Activated gamma-delta T cell treated with Interleukin-2 at 50 U/mL for 16 hours (primary cell): ENCODE results near the gene PTGR3.

Source experiments
- DNase-seq: peaks from one replicate; pipeline ENCODE4 v3.0.0-alpha.2; 2020

Gene PTGR3

DNA sequence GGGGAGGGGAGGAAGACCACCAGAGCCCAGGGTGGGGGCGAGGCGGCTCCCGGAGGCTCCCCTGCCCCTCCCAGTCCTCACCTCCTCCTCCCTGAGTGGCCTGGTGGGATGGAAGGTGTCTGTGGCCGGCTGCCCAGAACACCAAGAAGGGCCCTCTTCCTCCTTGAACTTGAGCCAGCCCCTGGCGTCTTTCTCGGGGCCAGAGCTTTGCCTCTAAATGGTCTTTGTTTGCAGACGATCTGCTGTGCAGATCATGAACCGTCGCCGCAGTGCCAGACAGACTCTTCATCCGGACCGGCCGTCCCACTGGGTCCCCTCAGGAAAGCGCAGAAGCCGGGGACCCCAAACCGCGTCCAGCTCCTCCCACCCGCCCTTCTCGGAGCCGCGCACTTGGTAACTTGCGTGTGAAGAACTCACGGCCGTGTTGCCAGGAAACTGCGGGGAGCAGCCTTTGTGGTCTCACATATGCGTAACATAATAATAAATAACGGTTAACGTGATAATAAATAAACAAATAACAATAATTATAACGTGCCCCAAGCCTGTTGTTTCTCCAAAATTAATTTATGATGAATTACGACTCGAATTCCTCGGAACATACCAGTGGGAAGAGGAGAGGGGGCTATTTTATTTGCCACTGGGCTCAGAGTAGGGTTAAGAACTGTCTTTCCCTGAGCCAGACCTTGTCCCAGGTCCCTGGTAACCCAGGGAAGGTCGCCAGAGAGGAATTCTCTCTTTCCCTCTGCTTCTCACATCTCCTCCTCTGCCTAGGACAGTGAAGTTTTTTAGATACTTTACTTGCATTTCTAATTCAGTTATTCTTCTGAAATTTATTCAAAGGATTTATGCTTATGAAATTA is 41.0 kb downstream of the PTGR3 start:
- no peak for DNase-seq

DNA sequence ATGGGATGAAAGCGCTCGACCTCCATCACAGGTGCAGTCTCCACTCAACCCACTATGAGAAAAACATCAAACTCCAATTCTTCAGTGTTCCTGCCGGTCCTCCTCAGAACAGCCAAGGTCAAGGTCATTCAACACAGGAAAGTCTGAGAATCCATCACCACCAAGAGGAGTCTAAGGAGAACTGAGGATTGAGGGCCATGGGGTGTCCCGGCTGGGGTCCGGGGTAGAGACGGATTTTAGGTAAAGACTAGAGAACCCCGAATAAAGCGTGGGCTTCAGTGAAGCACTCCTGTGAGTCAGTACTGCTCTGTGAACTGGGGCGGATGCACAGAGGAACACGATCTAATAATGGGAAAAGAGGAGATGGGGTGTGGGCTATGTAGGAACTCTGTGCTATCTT is 41.8 kb downstream of the PTGR3 start:
- no peak for DNase-seq

DNA sequence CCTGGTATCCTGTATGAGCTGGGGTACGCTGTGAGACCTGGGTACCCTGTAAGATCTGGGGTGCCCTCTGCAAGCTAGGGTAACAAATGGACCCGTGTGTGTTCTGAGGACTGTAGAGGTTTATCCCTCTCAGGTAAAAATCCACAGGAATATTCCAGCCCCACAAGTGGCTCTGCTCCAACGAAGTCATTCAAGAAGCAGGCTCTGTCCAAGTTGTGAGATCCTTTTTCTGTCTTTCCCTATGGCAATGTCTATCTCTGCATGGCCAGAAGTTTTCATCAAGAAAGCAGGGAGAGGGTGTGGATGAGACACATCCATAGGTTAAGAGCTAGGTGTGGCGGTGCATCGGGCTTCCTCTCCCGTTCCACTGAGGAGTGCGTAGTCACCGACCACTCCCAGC is 43.0 kb downstream of the PTGR3 start:
- no peak for DNase-seq

DNA sequence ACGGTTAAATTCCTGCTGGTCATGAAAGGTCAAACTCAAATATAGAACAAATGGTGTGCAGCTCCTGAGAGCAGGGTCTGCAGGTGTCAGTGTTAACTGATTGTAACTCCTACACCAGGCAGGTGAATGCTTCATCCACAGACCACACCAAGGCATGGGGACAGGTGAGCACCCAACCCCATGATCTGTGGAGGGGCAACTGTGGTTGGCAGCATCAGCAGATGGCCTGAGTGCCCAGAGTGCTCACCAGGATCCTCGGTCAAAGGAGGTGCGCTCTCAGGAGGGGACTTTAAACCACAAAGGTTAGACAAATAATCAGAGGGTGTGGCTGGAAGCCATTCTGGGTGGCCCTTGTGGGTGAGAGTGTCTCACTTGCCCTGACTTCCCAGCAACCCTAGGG is 44.5 kb downstream of the PTGR3 start:
- DNase-seq = no peak

DNA sequence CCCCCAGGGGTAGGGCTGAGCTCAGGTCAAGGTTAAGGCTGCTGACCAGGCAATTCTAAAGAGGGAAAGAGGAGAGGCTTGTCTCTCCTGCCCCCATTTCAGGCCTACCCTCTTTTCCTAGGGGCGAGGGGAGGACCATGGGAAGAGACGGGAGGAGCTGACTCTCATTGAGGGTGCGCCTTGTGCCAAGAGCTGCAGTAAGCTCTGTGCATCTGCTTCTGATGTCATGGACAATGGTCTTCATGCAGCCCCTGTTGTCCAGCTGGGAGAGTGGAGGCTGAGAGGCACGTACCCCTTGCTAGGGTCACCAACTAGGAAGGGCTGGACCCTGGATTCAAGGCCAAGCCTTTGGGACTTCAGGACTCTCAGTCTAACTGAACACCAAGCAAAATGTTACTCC is 45.2 kb downstream of the PTGR3 start:
- DNase-seq = no peak

DNA sequence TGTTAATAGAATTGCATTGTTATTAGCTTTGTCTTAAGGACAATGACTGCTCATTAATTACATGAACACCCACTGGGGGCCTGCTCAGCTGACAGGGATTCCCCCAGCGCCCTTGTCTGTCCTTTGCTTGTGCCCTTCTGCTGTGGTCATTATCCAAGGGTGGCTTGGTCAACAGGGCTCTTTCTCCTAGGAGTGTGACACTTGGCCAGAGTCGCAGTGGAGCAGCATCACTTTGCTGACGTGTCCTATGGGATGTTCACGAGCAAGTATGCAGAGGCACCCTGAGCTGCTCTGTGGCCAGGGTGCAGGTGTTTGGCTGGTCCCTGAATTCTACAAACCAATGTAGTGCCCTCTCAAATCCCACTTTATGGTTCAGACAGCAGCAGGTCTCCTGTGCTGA is 46.0 kb downstream of the PTGR3 start:
- DNase-seq = no peak

DNA sequence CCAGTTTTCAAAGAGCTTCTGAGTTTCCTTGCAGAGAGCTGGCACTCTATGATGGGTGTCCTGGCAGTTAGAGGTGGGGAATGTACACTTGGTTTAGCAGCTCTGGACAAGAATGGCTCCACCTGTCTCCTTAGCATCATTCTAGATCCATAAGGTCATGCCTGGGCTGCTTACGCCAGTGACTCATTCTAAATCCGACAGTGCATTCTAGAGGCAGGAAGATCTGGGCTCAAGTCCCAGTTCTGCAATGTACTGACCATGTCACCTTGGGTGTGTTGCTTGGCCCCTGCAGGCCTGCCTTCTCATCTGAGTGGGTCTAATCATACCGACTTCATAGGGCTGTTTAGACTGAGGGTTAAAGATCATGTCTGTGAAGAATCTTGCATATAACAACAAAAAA is 46.5 kb downstream of the PTGR3 start:
- DNase-seq = no peak

DNA sequence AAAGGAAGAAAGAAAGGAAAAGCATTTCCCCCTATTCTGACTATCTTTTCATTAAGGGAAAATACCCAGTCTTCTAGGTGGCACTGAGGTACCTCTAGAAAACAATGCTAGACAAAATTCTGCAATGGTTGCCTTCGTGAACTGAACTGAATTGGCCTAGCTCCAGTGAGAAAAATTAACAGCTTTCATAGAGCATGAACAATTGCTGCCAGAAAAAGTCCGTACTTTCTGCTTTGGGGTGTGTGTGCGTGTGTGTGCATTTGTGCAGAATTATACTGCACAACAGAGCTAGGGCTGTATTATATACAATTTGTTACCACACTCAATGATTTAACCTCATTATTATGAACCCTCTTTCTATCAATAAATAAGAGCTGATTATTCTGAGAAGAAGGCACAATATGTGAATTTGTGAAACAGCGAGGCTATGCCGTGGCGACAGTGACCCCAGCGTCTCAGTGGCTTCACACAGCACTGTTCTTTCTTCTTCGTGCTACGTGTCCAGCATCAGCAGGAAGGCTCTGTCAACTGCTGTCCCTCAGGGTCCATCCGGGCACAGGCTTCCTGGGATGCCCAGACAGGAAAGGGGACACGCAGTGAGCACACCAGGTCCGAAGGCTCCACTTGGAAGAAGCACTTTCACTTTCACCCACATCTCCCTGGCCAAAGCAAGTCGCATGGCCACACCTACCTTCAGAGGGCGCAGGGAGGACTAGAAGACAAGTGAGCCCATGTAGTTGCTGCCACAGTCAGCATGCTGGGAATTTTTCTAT is 47.5 kb downstream of the PTGR3 start:
- DNase-seq = peak; percentile 19

DNA sequence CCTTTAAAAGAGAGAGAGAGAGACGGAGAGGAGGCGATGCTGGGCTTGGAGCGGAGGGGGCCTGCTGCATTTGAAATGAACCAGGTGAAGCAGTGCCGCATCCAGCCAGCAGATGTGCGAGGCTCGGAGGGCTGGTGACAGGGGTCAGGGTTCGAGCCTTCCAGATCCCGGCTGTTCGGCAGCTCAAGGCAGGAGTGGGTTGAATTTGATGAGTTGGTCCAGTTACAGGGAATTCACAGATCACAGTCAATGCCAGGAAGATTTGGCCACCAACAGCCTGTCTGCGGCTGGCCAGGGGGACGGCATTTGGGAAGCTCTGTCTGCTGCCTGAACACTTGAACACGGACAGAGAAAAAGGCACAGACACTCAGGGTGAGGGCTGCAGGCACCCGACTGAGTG is 48.6 kb downstream of the PTGR3 start:
- DNase-seq = no peak

DNA sequence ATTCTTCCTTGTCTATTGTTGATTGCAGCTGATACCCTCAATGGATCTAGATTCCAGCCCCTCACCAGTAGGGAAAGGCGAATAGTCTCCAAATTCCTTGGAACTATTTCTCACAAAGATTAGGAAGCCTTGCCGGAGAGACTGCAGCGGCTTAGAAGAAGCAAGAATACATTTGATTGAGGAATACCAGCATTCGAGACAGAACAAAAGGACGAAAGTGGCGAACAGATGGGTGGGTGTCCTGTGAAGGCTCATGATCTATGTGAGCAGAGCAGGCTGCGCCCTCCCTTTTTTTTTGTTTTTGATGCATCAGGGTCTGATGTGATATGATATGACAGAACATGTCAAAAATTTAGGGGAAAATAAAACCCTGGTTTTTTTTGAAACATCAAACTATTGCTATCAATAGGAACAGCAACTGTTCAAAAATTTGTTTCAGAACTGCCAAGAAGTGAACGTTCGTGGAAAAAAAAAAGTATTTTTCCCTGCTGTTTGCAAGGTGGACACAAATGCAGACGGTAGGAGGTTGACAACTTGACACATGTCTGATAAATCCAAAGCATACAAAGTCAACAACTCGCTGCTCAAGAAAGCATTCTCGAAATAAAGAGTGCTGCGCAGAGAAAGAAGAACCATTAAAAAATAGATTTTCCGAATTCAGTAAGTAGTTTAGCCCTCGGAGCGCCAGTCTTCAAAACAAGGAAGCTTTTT is 49.1 kb downstream of the PTGR3 start:
- DNase-seq = no peak

DNA sequence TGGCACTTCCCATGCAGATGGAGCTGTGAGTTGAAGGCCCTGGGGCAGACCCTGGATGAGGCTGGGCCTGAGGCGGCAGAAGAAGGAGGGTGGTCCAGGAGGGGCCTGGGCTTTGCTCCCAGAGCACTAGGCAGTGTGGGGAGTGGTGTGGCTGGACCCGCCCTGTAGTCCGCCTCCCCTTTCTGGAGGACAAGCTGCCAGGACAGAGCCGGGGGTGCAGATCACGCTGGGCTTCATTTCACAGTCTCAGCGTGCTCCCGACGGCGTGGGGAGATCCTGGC is 49.8 kb downstream of the PTGR3 start:
- DNase-seq = no peak
